ENCODE measurements around the gene LHX5. TPM values are rescaled to one million over a fixed set of nuclear protein-coding genes. Genes with fewer than 3 reads are reported as not detected.

Gene LHX5
- total RNA-seq, 1 donor from 2014 or later: not detected

DNA sequence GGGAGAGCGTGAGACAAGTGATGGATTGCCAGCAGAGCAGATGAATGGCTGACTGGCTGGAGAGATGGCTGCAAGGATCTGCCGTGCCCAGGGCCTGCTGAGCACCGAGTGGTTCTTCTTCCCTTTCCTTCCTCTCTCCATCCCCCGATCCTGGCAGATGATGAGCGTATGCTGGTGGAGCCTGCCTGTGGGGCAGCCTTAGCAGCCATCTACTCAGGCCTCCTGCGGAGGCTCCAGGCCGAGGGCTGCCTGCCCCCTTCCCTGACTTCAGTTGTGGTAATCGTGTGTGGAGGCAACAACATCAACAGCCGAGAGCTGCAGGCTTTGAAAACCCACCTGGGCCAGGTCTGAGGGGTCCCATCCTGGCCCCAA lies 34.0 kb downstream of the LHX5 start:
- Mint-ChIP-seq H3K27ac (ENCODE audit: unreplicated experiment) (no peak overlapping the region), H3K36me3 (ENCODE audit: low read depth, unreplicated experiment) (no peaks in the 10 kb centered on the region), H3K4me1 (ENCODE audit: unreplicated experiment) (no peaks in the 10 kb centered on the region), H3K27me3 (ENCODE audit: unreplicated experiment) (peaks cover 5% of the 10 kb centered on the region), H3K4me3 (ENCODE audit: unreplicated experiment) (no peak overlapping the region), H3K9me3 (ENCODE audit: unreplicated experiment) (no peaks in the 10 kb centered on the region)
- no peak for TF ChIP-seq CTCF (IDR thresholded peaks at IDR 0.05; ENCODE audit: unreplicated experiment)
- no peak for DNase-seq (ENCODE audit: low spot score)

DNA sequence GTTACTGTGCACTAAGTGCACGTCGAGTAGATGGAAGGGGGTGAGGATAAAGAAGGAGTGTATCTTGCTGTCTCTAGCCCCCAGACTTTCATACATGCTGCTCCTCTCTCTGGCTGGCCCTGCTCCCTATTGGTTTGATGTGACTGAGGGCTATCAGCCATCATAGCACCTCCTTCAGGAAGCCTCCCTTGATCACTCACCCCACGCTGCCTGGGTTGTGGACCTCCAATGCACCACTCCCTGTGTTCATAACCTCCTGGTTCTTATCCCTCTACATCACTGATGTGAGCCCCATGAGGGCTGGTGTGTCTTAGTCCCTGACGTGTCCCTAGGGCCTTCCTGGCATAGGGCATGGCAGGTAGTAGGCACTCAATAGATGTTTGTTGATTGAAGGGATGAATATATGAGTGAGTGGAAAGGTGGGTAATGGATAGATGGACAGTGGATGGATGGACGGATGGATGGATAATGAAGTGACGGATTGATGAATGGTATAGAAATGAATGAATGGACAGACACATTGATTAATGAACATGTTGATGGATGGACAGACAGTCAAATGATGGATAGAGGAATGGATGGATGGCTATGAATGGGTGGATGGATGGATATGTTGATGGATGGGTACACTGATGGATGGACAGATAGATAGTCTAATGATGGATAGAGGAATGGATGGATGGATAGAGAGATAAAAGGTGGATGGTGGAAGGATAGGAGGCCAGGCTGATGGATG lies 34.5 kb downstream of the LHX5 start:
- no peak for TF ChIP-seq CTCF (IDR thresholded peaks at IDR 0.05; ENCODE audit: unreplicated experiment)
- no peaks in the 10 kb centered on the region for H3K4me1 Mint-ChIP-seq (ENCODE audit: unreplicated experiment)
- H3K36me3 Mint-ChIP-seq (ENCODE audit: low read depth, unreplicated experiment): no peaks in the 10 kb centered on the region
- DNase-seq (ENCODE audit: low spot score): no peak
- no peak overlapping the region for H3K4me3 Mint-ChIP-seq (ENCODE audit: unreplicated experiment)
- peaks cover 5% of the 10 kb centered on the region for H3K27me3 Mint-ChIP-seq (ENCODE audit: unreplicated experiment)
- H3K27ac Mint-ChIP-seq (ENCODE audit: unreplicated experiment): no peak overlapping the region
- H3K9me3 Mint-ChIP-seq (ENCODE audit: unreplicated experiment): no peaks in the 10 kb centered on the region

- Mint-ChIP-seq H3K36me3 (ENCODE audit: low read depth, unreplicated experiment) (no peaks in the 10 kb centered on the region), H3K27ac (ENCODE audit: unreplicated experiment) (no peak overlapping the region), H3K4me1 (ENCODE audit: unreplicated experiment) (no peaks in the 10 kb centered on the region), H3K9me3 (ENCODE audit: unreplicated experiment) (no peaks in the 10 kb centered on the region), H3K27me3 (ENCODE audit: unreplicated experiment) (peaks cover 5% of the 10 kb centered on the region), H3K4me3 (ENCODE audit: unreplicated experiment) (no peak overlapping the region)
- DNase-seq (ENCODE audit: low spot score): no peak
- TF ChIP-seq CTCF (IDR thresholded peaks at IDR 0.05; ENCODE audit: unreplicated experiment): no peak
Observed at GRCh38 chr12:113436586-113436985, 35.1 kb downstream of the LHX5 start.

- DNase-seq (ENCODE audit: low spot score): no peak
- TF ChIP-seq CTCF (IDR thresholded peaks at IDR 0.05; ENCODE audit: unreplicated experiment): no peak
- no peak overlapping the region for H3K4me3 Mint-ChIP-seq (ENCODE audit: unreplicated experiment)
- H3K4me1 Mint-ChIP-seq (ENCODE audit: unreplicated experiment): no peaks in the 10 kb centered on the region
- H3K36me3 Mint-ChIP-seq (ENCODE audit: low read depth, unreplicated experiment): no peaks in the 10 kb centered on the region
- peaks cover 5% of the 10 kb centered on the region for H3K27me3 Mint-ChIP-seq (ENCODE audit: unreplicated experiment)
- H3K27ac Mint-ChIP-seq (ENCODE audit: unreplicated experiment): no peak overlapping the region
- H3K9me3 Mint-ChIP-seq (ENCODE audit: unreplicated experiment): no peaks in the 10 kb centered on the region
Observed at GRCh38 chr12:113435367-113435766, 36.3 kb downstream of the LHX5 start.

GRCh38 chr12:113432986-113433385 lies 38.7 kb downstream of the LHX5 start:
- no peaks in the 10 kb centered on the region for H3K36me3 Mint-ChIP-seq (ENCODE audit: low read depth, unreplicated experiment)
- H3K9me3 Mint-ChIP-seq (ENCODE audit: unreplicated experiment): no peaks in the 10 kb centered on the region
- TF ChIP-seq CTCF (IDR thresholded peaks at IDR 0.05; ENCODE audit: unreplicated experiment): no peak
- no peaks in the 10 kb centered on the region for H3K4me1 Mint-ChIP-seq (ENCODE audit: unreplicated experiment)
- DNase-seq (ENCODE audit: low spot score): no peak
- H3K27me3 Mint-ChIP-seq (ENCODE audit: unreplicated experiment): no peaks in the 10 kb centered on the region
- no peak overlapping the region for H3K27ac Mint-ChIP-seq (ENCODE audit: unreplicated experiment)
- H3K4me3 Mint-ChIP-seq (ENCODE audit: unreplicated experiment): no peak overlapping the region

Data from endothelial cell (in vitro differentiated cells).